GM18861 (cell line): Measurements from ENCODE around the gene CAPN12.

Experiments used
- ATAC-seq: cut with Tn5 transposase; IDR thresholded peaks from one replicate; pipeline ENCODE4 v1.9.1; 2021; ENCODE audit not compliant: unreplicated experiment

Gene CAPN12

GRCh38 chr19:38739440-38740256 is 4.6 kb downstream of the CAPN12 start:
- ATAC-seq = no peak

- no peak for ATAC-seq
Measured at GRCh38 chr19:38737921-38738737, 6.1 kb downstream of the CAPN12 start.

GRCh38 chr19:38737281-38737865 is 6.9 kb downstream of the CAPN12 start:
- no peak for ATAC-seq

GRCh38 chr19:38736413-38737280 is 7.6 kb downstream of the CAPN12 start:
- no peak for ATAC-seq

GRCh38 chr19:38736036-38736412 is 8.2 kb downstream of the CAPN12 start:
- no peak for ATAC-seq

- no peak for ATAC-seq
Measured at GRCh38 chr19:38735257-38735686, 9.0 kb downstream of the CAPN12 start.

- ATAC-seq = no peak
Measured at GRCh38 chr19:38734426-38735256, 9.6 kb downstream of the CAPN12 start.

- no peak for ATAC-seq
Measured at GRCh38 chr19:38734176-38734425, 10.2 kb downstream of the CAPN12 start.

GRCh38 chr19:38733493-38734175 is 10.6 kb downstream of the CAPN12 start:
- no peak for ATAC-seq

- no peak for ATAC-seq
Measured at GRCh38 chr19:38733241-38733492, 11.1 kb downstream of the CAPN12 start.

GRCh38 chr19:38731654-38732301 is 12.5 kb downstream of the CAPN12 start:
- ATAC-seq = no peak

- no peak for ATAC-seq
Measured at GRCh38 chr19:38730731-38731589, 13.3 kb downstream of the CAPN12 start.

GRCh38 chr19:38730470-38730730 is 13.9 kb downstream of the CAPN12 start:
- no peak for ATAC-seq

- no peak for ATAC-seq
Measured at GRCh38 chr19:38729653-38730469, 14.4 kb downstream of the CAPN12 start.

- ATAC-seq = no peak
Measured at GRCh38 chr19:38728752-38729541, 15.3 kb downstream of the CAPN12 start.

GRCh38 chr19:38727868-38728660 is 16.2 kb downstream of the CAPN12 start:
- no peak for ATAC-seq
